Suppressor macrophage (primary cell): ENCODE measurements around the gene RALGPS2.

Source experiments
- DNase-seq, 4 experiments: peaks; one replicate each; pipeline ENCODE4 v3.0.0-alpha.2; 2020 to 2022

Gene RALGPS2

GRCh38 chr1:178867670-178868069 is 142.6 kb downstream of the RALGPS2 start:
- peak in 2 of 4 experiments; percentile 22 to 38 for DNase-seq

GRCh38 chr1:178868706-178869105 is 143.7 kb downstream of the RALGPS2 start:
- DNase-seq: no peak

GRCh38 chr1:178869119-178869697 is 144.2 kb downstream of the RALGPS2 start:
- no peak for DNase-seq

GRCh38 chr1:178870221-178870620 is 145.2 kb downstream of the RALGPS2 start:
- no peak for DNase-seq

- peak in 3 of 4 experiments; percentile 2 to 15 (median 4) for DNase-seq
These were observed 145.9 kb downstream of the RALGPS2 start, which contains the start of gene ANGPTL1 for GRCh38 chr1:178870944-178871343. ANGPTL1 (minus strand) TSS chr1:178871077; CDS start chr1:178865776, 5,301 bp downstream.

GRCh38 chr1:178871551-178872320 is 146.7 kb downstream of the RALGPS2 start:
- no peak for DNase-seq

GRCh38 chr1:178874966-178875365 is 149.9 kb downstream of the RALGPS2 start:
- no peak for DNase-seq

GRCh38 chr1:178875936-178876335 is 150.9 kb downstream of the RALGPS2 start:
- no peak for DNase-seq

- peak in 3 of 4 experiments; percentile 5 to 26 (median 14) for DNase-seq
These were observed 152.9 kb downstream of the RALGPS2 start for GRCh38 chr1:178877896-178878295.

GRCh38 chr1:178881950-178882349 is 156.9 kb downstream of the RALGPS2 start:
- no peak for DNase-seq

- DNase-seq: no peak
These were observed 160.8 kb downstream of the RALGPS2 start for GRCh38 chr1:178885869-178886268.

GRCh38 chr1:178886551-178886950 is 161.5 kb downstream of the RALGPS2 start:
- DNase-seq: no peak

- DNase-seq: no peak
These were observed 170.9 kb downstream of the RALGPS2 start for GRCh38 chr1:178895928-178896327.

- no peak for DNase-seq
These were observed 173.4 kb downstream of the RALGPS2 start for GRCh38 chr1:178898401-178898800.

- DNase-seq: no peak
These were observed 174.4 kb downstream of the RALGPS2 start for GRCh38 chr1:178899402-178899801.

GRCh38 chr1:178901482-178902125 is 176.6 kb downstream of the RALGPS2 start:
- DNase-seq: no peak

GRCh38 chr1:178908358-178908757 is 183.3 kb downstream of the RALGPS2 start:
- no peak for DNase-seq

GRCh38 chr1:178910023-178910422 is 185.0 kb downstream of the RALGPS2 start:
- no peak for DNase-seq

- no peak for DNase-seq
These were observed 187.6 kb downstream of the RALGPS2 start for GRCh38 chr1:178912597-178912996.

GRCh38 chr1:178916448-178917174 is 191.6 kb downstream of the RALGPS2 start:
- DNase-seq: no peak

GRCh38 chr1:178918308-178918707 is 193.3 kb downstream of the RALGPS2 start:
- DNase-seq: no peak

GRCh38 chr1:178918955-178919354 is 193.9 kb downstream of the RALGPS2 start:
- no peak for DNase-seq

GRCh38 chr1:178919581-178919980 is 194.5 kb downstream of the RALGPS2 start:
- no peak for DNase-seq
